Smooth muscle cell of the brain vasculature (primary cell): ENCODE results near the gene AP1S1.
"Not testable (repeated sequence)": the region's sequence is repeated elsewhere in the genome, so short reads cannot be mapped to it uniquely, and the experiment has no call there.

Experiments
- DNase-seq: peaks from one replicate; pipeline ENCODE4 v3.0.0-alpha.2; 2012; ENCODE audit warnings: low read depth, low spot score

The AP1S1 gene

DNA sequence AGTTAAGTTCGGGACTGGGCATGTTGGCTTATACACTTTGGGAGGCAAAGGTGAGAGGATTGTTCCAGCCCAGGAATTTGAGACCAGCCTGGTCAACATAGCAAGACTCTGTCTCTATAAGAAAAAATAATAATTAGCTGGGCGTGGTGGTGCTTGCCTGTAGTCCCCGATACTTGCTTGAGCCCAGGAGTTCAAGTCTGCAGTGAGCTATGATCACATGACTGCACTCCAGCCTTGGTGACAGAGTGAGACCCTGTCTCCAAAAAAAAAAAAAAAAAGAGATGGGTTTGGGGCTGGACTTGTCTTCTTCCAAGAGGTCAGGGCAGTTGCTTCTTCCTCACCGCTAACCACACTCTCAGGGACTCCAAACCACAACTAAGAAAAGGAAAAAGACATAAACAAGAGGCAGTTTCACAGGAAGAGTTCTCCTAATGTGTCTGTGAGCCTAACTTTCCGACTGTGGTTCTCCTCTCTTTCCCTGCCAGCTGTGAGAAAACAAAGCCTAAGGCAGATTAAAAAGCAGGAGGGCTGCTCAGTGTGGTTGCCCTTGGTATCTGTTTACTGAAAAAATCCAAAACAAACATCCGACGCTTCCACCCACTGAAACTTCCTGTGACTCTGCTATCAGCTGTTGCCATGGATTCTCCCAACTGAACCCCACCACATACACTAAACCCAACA is 29.8 kb upstream of the AP1S1 start:
- DNase-seq, result peak; percentile 92

DNA sequence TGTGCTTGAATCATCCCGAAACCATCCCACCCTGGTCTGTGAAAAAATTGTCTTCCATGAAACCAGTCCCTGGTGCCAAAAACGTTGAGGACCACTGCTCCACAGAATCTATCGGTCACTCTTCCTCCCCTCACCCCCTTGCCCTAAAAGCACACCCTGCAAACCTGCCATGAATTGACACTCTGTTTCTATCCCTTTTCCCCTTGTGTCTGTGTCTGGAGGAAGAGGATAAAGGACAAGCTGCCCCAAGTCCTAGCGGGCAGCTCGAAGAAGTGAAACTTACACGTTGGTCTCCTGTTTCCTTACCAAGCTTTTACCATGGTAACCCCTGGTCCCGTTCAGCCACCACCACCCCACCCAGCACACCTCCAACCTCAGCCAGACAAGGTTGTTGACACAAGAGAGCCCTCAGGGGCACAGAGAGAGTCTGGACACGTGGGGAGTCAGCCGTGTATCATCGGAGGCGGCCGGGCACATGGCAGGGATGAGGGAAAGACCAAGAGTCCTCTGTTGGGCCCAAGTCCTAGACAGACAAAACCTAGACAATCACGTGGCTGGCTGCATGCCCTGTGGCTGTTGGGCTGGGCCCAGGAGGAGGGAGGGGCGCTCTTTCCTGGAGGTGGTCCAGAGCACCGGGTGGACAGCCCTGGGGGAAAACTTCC is 28.2 kb upstream of the AP1S1 start:
- DNase-seq, result no peak

DNA sequence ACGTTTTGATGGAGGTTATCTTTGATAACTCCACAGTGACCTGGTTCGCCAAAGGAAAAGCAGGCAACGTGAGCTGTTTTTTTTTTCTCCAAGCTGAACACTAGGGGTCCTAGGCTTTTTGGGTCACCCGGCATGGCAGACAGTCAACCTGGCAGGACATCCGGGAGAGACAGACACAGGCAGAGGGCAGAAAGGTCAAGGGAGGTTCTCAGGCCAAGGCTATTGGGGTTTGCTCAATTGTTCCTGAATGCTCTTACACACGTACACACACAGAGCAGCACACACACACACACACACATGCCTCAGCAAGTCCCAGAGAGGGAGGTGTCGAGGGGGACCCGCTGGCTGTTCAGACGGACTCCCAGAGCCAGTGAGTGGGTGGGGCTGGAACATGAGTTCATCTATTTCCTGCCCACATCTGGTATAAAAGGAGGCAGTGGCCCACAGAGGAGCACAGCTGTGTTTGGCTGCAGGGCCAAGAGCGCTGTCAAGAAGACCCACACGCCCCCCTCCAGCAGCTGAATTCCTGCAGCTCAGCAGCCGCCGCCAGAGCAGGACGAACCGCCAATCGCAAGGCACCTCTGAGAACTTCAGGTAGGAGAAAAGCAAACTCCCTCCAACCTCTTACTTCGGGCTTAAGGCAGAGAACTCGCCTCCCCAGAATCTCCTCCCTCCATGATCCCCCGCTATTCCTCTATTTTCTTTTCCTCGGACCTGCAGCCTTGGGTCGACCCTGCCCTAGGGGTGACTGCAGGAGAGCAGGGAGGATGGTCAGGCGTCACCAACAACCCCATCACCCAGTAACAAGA is 27.4 kb upstream of the AP1S1 start, which contains the start of gene SERPINE1:
TSS of gene SERPINE1 (plus strand) at position 454 of the 809 bp plus-strand sequence. CDS start 1,290 bp downstream, outside the sequence.
- peak; percentile 99 for DNase-seq

DNA sequence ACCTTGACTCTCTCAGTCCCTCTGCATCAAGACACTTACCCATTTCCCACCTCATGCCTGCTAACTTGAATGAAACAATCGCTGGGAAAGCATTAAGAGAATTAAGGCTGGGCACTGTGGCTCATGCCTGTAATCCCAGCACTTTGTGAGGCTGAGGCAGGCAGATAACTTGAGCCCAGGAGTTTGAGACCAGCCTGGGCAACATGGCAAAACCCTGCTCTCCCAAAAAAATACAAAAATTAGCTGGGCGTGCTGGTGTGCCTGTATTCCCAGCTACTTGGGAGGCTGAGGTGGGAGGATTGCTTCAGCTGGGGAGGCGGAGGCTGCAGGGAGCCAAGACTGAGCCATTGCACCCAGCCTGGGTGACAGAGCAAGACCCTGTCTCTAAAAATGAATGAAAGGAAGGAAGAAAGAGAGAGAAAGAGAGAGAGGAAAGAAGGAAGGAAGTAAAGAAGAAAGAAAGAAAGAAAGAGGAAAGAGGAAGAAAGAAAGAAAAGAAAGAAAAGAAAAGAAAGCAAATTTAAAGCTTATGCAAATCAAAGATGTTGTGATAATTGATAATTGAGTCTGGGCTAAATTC is 26.7 kb upstream of the AP1S1 start:
- DNase-seq, result no peak

DNA sequence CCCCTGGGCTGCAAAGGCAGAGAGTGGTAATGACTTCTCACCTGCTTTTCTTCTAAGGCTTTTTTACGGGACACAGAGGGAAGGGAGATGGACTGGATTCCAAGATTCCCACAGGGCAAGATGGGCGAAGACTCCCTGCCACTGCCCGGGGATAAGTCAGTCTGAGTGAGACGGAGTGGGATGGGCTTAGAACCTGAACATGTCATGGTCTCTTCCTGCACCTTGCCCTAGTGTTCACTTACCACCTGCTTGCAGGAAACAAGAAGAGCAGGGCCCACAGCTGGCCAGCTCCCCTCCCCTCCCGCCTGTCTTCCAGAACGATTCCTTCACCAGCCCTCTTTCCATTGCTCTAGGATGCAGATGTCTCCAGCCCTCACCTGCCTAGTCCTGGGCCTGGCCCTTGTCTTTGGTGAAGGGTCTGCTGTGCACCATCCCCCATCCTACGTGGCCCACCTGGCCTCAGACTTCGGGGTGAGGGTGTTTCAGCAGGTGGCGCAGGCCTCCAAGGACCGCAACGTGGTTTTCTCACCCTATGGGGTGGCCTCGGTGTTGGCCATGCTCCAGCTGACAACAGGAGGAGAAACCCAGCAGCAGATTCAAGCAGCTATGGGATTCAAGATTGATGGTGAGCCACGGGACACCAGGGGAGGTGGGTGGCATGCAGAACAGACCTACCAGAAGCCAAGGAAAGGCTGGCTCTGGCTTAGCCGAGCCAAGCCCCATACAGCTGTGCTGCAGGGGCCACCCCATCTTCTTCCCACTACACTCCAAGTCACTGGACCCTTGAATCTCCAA is 26.0 kb upstream of the AP1S1 start:
- no peak for DNase-seq

DNA sequence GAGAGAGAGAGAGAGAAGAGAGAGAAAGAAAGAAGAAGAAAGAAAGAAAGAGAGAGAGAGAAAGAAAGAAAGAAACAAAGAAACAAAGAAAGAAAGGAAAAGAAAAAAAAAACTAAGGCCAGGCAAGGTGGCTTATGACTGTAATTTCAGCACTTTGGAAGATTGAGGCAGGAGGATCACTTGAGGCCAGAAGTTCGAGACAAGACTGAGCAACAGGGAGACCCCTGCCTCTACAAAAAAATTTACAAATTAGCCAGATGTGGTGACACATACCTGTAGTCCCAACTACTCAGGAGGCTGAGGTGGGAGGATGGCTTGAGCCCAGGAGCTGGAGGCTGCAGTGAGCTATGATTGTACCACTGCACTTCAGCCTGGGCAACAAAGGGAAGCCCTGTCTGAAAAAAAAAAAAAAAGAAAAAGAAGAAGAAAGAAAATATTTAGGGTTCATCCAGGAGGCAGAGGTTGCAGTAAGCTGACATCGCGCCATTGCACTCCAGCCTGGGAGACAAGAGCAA is 24.6 kb upstream of the AP1S1 start:
- no peak for DNase-seq

DNA sequence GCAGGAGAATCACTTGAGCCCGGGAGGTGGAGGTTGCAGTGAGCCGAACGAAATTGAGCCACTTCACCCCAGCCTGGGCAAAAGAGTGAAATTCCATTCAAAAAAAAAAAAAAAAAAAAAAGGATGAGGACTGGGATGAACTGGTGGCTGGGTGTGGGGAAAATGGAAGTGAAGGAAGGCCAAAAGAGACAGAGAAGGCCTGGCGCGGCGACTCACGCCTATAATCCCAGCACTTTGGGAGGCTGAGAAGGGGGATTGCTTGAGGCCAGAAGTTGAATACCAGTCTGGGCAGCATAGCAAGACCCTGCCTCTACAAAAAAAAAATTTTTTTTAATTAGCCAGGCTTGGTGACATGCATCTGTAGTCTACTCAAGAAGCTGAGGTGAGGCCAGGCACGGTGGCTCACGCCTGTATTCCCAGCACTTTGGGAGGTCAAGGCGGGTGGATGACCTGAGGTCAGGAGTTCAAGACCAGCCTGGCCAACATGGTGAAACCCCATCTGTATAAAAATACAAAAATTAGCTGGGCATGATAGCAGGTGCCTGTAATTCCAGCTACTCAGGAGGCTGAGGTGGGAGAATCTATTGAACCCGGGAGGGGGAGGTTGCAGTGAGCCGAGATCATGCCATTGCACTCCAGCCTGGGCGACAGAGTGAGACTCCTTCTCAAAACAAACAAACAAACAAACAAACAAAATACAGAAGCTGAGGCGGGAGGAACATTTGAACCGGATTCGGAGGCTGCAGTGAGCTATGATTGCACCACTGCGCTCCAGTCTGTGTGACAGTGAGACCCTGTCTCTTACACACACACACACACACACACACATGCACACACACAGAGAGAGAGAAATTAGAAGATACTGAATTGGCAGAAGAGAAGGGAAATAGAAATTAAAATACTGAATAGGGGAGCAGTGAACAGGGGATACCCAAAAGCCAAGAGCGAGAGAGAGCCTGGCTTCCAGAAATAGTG is 21.4 kb upstream of the AP1S1 start:
- not testable (repeated sequence) for DNase-seq

DNA sequence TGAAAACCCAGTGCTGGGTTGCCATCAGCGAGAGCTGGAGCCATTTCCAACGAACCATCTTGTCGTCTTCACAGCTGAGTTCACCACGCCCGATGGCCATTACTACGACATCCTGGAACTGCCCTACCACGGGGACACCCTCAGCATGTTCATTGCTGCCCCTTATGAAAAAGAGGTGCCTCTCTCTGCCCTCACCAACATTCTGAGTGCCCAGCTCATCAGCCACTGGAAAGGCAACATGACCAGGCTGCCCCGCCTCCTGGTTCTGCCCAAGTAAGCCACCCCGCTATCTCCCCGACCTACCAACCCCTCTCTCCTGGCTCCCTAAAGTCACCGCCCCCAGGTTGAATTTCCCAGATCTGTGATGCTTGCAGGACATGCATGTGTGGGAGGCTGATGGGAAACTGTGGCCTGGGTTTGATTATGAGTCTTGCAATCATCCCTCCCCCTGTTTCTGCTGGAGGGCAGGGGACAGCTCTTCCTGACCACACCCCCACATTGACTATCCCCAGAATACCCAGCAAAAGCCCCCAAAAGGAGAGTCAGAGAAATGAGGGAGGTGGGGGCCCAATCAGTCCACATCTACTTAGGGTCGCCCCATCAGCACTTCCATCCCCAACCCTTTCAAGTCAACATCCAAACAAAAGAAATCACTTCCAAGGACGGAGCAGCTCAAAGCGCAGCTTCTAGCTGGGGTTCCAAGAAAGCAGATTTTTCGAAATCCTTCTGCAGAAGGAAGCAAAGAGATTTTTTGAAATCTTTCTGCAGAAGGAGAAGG is 20.5 kb upstream of the AP1S1 start:
- DNase-seq, result no peak

DNA sequence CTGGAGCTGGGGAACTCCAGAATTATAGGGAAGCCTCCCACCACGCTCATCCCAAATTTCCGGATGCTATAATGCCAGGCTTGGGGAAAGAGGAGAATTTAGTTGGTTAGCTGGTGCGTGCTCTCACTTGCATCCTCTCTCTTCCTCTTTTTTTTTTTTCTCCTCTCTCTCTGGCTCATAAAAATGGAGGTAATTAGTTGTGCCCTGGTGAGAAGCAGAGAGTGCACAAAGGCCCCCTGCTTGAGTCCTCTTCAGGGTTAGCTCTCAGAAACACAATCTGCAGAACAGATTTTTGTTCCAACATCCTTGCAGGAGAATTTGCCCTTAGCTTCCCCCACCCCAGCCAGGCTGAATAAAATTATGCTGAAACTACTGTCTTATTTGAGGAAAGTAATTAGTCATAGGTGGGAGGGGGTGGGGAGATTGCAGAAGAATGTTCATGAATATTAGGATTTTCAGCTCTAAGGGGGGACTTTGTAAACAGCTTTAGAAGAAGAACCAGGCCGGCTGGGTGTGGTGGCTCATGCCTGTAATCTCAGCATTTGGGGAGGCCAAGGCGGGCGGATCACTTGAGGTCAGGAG is 19.8 kb upstream of the AP1S1 start:
- no peak for DNase-seq

DNA sequence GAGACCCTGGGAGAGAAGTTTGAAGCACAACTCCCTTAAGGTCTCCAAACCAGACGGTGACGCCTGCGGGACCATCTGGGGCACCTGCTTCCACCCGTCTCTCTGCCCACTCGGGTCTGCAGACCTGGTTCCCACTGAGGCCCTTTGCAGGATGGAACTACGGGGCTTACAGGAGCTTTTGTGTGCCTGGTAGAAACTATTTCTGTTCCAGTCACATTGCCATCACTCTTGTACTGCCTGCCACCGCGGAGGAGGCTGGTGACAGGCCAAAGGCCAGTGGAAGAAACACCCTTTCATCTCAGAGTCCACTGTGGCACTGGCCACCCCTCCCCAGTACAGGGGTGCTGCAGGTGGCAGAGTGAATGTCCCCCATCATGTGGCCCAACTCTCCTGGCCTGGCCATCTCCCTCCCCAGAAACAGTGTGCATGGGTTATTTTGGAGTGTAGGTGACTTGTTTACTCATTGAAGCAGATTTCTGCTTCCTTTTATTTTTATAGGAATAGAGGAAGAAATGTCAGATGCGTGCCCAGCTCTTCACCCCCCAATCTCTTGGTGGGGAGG is 16.5 kb upstream of the AP1S1 start:
- DNase-seq, result no peak

DNA sequence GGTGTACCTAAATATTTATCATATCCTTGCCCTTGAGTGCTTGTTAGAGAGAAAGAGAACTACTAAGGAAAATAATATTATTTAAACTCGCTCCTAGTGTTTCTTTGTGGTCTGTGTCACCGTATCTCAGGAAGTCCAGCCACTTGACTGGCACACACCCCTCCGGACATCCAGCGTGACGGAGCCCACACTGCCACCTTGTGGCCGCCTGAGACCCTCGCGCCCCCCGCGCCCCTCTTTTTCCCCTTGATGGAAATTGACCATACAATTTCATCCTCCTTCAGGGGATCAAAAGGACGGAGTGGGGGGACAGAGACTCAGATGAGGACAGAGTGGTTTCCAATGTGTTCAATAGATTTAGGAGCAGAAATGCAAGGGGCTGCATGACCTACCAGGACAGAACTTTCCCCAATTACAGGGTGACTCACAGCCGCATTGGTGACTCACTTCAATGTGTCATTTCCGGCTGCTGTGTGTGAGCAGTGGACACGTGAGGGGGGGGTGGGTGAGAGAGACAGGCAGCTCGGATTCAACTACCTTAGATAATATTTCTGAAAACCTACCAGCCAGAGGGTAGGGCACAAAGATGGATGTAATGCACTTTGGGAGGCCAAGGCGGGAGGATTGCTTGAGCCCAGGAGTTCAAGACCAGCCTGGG is 15.9 kb upstream of the AP1S1 start:
- DNase-seq, result peak; percentile 91

DNA sequence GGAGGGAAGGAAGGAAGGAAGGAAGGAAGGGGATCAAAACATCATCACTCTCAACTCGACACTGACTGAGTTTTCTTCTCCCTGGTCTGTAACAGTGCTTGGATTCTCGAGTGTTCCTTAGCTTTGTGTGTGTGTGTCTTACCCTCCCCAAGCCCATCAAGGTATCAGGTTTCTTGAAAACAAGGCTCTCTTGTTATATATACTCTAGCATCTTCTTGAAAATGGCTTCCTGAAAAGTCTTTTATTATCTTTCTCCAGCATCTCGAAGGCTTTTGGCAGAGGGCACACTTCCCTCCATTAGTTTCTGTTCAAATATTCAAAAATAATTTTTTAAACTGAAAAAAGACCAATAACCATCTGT is 14.0 kb upstream of the AP1S1 start:
- no peak for DNase-seq

DNA sequence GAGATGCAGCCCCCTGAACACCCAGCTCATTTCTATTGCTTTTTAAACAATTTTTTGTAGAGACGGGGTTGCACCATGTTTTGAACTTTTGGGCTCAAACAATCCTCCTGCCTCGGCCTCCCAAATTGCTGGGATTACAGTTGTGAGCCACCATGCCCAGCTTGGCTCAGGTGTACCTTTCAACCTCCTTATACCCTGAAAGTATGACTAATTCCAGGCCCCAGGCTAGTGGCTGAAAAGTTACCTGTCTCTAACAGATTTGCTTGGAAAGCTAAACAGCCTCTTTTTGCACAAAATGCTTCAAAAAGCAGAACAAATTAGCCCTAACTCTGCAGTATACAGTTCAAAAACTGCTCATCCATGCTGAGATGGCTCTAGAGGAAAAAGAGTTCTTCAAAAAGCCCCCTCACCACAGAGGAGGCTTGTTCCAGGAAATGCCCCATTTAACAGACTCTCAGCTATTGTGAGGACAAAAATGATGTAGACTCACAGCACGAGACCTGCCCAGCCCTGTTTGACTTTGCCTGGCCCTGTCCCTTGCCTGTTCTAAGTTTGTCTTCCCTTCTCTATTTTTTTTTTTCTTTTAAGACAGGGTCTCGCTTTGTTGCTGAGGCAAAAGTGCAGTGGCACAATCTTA is 13.4 kb upstream of the AP1S1 start:
- DNase-seq, result no peak

DNA sequence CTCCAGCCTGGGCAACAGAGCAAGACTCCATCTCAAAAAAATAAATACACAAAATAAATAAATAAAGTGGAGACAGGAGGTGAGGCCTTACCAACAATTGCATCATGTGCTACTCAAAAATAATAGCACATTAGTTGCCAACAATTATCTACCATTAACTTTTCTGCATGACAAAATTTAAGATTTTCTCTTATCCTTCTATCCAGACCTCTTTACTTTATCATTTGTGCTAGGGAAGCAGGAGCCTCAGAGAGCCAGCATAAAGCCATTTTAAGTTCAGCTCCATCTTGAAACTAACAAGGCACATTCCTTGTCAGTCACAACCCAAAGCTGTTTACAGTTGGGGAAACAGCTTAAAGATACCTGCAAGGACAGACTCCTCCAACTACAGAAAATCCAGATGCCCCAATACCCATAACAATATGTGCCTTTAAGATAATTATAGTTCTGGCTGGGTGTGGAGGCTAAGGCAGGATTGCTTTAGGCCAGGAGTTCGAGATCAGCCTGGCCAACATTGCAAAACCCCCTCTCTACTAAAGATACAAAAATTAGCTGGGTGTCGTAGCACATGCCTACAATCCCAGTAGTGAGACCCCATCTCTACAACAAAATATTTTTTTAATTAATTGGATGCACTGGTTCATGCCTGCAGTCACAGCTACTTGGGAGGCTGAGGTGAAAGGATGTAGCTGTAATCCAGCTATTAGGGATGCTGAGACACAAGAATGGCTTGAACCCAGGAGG is 2.2 kb upstream of the AP1S1 start:
- DNase-seq, result no peak

DNA sequence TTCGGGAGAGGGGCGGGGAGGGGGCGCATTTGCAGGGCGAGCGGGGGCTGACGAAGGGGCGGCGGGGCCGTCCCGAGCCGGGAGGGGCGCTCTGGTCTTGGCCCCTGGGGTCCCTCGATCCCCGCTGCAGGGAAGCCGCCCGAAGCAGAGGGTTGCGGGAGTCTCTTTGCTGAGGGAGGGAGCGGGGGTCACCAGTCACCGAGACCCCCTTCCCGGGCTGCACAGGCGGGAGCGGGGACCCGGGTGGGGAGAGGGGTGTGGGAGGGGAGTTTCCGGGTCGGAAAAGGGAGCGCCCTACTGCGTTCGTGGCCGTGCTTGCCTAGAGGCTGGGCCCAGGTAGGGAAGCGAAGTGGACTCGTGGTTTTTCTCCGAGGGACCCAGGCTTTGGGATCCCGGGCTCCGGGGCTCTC is 422 bp downstream of the AP1S1 start:
- DNase-seq, result no peak

DNA sequence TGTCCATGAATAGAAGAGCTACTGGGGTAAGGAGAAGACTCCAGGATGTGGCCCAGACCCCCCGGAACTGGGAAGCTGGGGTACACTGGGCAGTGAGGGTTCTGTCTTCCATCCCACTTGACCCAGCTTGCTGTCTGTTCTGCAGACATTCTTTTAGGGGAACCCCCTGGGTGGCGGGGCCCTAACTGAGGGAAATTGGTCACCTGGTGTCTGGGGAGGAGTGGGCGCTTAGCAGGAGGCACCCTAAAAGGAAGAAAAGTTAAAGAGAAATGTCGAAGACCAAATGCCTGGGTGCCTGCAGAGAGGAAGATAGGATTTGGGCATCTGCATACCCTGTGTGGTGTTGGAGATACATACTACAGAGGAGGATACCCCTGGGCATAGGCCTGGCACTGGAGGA is 1.0 kb downstream of the AP1S1 start:
- no peak for DNase-seq

DNA sequence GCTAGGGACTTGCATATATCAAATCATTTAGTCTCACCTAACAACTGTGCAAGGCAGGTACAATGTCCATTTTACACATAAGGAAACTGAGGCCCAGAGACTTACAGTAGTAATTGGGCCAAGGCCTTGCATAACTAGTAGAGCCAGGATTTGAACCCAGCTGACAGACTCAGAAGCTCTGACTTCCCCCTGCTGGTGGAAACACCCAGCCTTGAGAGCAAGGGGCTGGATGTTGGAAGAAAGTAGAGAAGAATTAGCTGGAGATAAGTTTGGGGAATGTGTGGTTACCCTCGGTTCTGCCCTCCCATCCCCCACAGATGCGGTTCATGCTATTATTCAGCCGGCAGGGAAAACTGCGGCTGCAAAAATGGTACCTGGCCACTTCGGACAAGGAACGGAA is 2.0 kb downstream of the AP1S1 start:
- no peak for DNase-seq
